ENCODE results near the gene SLC46A3.

Gene SLC46A3

DNA sequence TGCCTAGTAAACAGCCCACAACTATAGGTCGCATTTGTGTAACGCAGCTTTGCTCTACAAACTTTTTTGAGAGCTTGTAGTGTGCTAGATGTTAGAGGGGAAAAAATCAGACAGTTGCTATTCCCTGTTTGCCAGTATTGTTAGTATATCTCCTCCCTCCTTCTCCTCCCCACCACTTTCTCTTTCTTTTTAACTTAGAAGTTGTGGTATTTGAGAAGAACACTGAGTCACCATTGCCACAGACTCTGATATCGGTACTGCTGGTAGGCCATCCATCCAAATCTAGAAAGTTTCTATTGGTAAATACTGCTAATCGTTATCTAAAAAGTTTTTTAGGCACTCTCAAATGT lies 59.2 kb downstream of the SLC46A3 start:
- peak overlapping the region; percentile 92 to 99 for H3K27ac ChIP-seq
- DNase-seq (ENCODE audit: low spot score): no peak
- peak overlapping the region; percentile 99 for H3K4me3 ChIP-seq
- TF ChIP-seq, protein P1, sequence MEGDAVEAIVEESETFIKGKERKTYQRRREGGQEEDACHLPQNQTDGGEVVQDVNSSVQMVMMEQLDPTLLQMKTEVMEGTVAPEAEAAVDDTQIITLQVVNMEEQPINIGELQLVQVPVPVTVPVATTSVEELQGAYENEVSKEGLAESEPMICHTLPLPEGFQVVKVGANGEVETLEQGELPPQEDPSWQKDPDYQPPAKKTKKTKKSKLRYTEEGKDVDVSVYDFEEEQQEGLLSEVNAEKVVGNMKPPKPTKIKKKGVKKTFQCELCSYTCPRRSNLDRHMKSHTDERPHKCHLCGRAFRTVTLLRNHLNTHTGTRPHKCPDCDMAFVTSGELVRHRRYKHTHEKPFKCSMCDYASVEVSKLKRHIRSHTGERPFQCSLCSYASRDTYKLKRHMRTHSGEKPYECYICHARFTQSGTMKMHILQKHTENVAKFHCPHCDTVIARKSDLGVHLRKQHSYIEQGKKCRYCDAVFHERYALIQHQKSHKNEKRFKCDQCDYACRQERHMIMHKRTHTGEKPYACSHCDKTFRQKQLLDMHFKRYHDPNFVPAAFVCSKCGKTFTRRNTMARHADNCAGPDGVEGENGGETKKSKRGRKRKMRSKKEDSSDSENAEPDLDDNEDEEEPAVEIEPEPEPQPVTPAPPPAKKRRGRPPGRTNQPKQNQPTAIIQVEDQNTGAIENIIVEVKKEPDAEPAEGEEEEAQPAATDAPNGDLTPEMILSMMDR (IDR thresholded peaks at IDR 0.05): no peak

DNA sequence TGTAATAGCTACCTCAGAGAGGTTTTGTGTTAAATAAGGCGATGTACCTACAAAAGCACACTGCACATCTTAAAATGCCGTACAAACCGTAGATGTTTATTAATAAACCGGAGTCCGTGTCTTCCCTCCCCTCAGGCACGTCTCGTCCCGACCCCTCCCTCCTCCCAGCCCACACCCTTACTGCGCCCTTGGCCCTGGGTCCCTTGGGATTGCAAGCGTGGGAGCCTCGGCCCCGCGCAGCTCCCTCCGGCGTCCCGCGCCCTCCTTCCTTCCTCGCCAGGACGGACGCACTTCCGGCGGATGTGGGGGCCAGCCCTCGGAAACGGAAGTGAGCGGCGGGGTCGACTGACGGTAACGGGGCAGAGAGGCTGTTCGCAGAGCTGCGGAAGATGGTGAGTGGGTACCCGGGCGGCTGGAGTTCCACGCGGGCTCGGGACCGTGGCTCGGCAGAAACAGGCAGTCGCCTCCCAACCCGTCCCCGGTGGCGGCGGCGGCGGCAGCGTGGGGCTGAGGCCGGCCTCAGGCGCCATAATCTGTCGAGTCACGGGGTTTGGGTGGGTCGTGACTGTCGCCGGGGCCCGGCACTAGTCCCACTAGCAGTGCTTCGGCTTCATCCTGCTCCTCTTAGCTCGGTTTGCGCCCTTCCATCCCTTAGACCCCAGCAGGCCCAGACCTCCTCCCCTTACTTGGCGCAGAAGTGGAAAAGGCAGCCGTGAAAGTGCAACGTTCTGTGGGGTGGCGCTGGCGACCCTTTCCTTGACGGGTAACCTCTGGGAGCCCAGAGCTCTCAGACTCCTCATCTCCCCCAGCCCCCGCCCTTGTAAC lies 59.8 kb downstream of the SLC46A3 start, which contains the start of gene POMP:
POMP (plus strand) TSS at position 335 of the 825 bp plus-strand sequence; CDS start at position 390, 55 bp downstream.
- DNase-seq (ENCODE audit: low spot score): peak; percentile 97
- Histone ChIP-seq H3K4me3 (peak within 1 kb of the TSS; percentile 99), H3K27ac (peak within 1 kb of the TSS; percentile 92 to 99)
- TF ChIP-seq, protein P1 (IDR thresholded peaks at IDR 0.05): no peak

DNA sequence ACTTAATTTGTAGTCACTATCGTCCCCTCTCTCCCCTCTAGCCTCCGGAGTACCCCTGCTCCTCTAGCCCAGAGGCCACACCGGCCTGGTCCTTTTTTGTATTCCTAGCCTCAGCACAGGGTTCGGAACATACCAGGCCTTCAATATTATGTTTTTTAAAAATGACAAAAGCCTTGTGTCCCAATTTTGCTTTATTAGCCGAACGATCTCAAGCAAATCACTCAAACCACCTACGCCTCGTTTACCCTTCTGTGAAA lies 60.3 kb downstream of the SLC46A3 start:
- Histone ChIP-seq H3K4me3 (peak overlapping the region; percentile 99), H3K27ac (peak overlapping the region; percentile 92 to 99)
- DNase-seq (ENCODE audit: low spot score): no peak
- TF ChIP-seq, protein P1 (IDR thresholded peaks at IDR 0.05): no peak

DNA sequence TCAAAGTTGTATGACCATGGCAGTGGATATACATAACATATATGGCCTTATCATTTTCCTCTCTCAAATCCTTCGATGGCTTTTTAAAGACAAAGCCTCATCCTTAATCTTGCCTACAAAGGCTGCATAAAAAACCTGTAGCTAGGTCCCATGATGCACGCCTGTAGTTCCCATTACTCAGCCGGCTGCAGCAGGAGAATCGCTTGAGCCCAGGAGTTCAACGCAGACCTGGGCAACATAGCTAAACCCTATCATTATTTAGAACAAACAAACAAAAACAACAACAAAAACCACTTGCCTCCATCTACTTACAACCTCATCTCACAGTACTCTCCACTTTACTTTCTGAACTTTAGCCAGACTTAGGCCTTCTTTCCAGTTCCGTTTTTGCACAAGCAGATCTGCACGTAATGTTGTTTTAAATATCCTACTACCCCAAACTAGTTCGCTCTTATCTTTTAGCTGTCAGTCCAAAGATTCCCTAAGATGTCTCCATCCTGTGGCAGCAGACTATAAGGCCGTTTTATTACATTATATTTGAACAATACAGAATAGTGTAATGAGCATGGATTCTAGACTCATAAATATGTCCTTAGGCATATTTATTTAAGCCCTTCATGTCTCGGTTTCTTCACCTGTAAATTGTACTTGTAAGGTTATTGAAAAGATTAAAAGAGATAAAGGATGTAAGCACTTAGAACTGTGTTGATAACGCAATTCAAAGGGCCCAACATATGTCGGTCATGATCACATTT lies 60.8 kb downstream of the SLC46A3 start:
- DNase-seq (ENCODE audit: low spot score): no peak
- Histone ChIP-seq H3K27ac (peak overlapping the region; percentile 92 to 99), H3K4me3 (peak overlapping the region; percentile 99)
- TF ChIP-seq, protein P1 (IDR thresholded peaks at IDR 0.05): no peak

DNA sequence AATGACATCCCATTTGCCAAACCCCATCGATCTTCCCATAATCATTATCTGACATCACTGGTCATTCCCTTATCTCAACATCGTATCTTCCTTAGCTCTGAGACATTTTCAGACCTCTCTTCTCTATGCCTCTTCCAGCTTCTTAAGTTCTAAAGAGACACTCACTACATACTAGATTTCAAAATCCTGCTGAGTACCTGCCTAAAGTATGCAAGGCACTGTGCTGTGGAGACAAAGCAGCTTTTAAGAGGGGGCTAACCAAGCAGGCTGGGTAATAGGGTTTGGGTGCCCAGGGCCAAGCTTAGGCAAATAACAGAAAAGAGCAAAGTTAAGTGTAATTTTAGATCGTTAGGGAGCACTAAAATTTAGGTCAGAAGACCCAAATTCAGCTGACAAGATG lies 63.2 kb downstream of the SLC46A3 start:
- TF ChIP-seq, protein P1 (IDR thresholded peaks at IDR 0.05): no peak
- Histone ChIP-seq H3K27ac (no peak overlapping the region), H3K4me3 (no peak overlapping the region)

DNA sequence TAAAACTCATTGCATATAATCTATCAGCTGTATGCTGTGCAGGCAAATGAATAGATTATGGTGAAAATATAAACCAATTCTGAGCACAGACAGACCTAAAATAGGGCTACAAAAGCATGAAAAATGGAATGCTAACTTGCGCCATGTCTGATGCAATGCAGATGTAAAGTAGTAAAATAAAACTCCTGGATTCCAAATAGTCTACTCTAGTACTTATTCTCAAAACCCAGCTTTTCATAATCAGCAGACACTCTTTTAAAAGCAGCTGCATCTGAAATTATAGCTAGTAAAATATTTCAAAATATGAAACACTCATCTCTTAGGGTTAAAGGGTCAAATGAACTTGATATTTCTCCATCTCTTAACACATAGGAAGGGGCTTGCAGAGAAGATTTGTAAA lies 64.5 kb downstream of the SLC46A3 start:
- DNase-seq (ENCODE audit: low spot score): no peak
- TF ChIP-seq, protein P1 (IDR thresholded peaks at IDR 0.05): no peak
- Histone ChIP-seq H3K4me3 (no peak overlapping the region), H3K27ac (no peak overlapping the region)

More for the DNA sequence above, 63.2 kb downstream of the SLC46A3 start:
- no peak for DNase-seq (ENCODE audit: low spot score)

All from coronary artery (tissue), 2 donors.